Subcutaneous abdominal adipose tissue (tissue), 5 donors: Measurements from ENCODE around the gene PIMREG.

Experiments
- H3K27ac ChIP-seq: one replicate; pipeline ENCODE4 v1.7.0; 2013; ENCODE audit warnings: low read depth, mild to moderate bottlenecking, inconsistent platforms, low read length, moderate library complexity
- H3K27me3 ChIP-seq, 5 donors: one replicate each; pipeline ENCODE4 v1.7.0; 2013; ENCODE audit warnings: low read length in 5 of 5, inconsistent platforms in 1 of 5; ENCODE audit not compliant: control insufficient read depth in 5 of 5, insufficient read depth in 4 of 5
- H3K36me3 ChIP-seq, 5 donors: one replicate each; pipeline ENCODE4 v1.7.0; 2013; ENCODE audit warnings: low read length in 5 of 5; ENCODE audit not compliant: control insufficient read depth in 5 of 5, insufficient read depth in 5 of 5
- H3K4me1 ChIP-seq, 5 donors: one replicate each; pipeline ENCODE4 v1.7.0; 2013; ENCODE audit warnings: low read length in 5 of 5, mild to moderate bottlenecking in 3 of 5, moderate library complexity in 1 of 5; ENCODE audit not compliant: control insufficient read depth in 5 of 5, insufficient read depth in 5 of 5
- H3K4me3 ChIP-seq, 5 donors: one replicate each; pipeline ENCODE4 v1.7.0; 2013; ENCODE audit warnings: low read length in 5 of 5, low read depth in 1 of 5
- H3K9ac ChIP-seq, 5 donors: one replicate each; pipeline ENCODE4 v1.7.0; 2013; ENCODE audit warnings: low read length in 5 of 5, mild to moderate bottlenecking in 4 of 5, moderate library complexity in 3 of 5
- H3K9me3 ChIP-seq, 5 donors: one replicate each; pipeline ENCODE4 v1.7.0; 2013; ENCODE audit warnings: low read length in 5 of 5; ENCODE audit not compliant: control insufficient read depth in 5 of 5
- donor health status: healthy.
- donor health status: healthy.
- donor health status: healthy.
- donor health status: healthy.
- donor health status: healthy.

Gene PIMREG

DNA sequence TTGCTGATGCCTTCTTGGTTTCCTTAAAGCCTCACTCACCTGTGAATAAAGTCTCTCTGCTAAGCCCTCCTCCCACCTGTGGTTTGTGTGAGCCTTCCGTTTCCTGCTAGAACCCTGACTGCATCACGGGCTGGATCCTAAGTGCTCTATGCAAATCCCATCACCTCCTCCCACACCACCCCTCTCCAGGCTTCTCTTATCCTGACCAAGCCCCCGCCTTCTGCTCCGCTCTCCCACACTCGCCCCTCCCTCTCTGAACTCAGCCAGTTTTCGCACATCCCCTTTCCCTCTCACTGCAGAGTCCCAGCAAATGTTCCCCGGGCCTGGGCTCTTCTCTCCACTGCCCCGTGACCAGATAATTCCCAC lies 51.8 kb downstream of the PIMREG start:
- Histone ChIP-seq H3K9me3 (no peaks in the 10 kb centered on the region), H3K9ac (no peak overlapping the region), H3K36me3 (no peaks in the 10 kb centered on the region), H3K27ac (no peak overlapping the region), H3K4me1 (peaks cover 0 to 24% (median 8%) of the 10 kb centered on the region in 5 donors), H3K4me3 (no peak overlapping the region), H3K27me3 (peaks cover 5 to 27% (median 26%) of the 10 kb centered on the region in 5 donors)

DNA sequence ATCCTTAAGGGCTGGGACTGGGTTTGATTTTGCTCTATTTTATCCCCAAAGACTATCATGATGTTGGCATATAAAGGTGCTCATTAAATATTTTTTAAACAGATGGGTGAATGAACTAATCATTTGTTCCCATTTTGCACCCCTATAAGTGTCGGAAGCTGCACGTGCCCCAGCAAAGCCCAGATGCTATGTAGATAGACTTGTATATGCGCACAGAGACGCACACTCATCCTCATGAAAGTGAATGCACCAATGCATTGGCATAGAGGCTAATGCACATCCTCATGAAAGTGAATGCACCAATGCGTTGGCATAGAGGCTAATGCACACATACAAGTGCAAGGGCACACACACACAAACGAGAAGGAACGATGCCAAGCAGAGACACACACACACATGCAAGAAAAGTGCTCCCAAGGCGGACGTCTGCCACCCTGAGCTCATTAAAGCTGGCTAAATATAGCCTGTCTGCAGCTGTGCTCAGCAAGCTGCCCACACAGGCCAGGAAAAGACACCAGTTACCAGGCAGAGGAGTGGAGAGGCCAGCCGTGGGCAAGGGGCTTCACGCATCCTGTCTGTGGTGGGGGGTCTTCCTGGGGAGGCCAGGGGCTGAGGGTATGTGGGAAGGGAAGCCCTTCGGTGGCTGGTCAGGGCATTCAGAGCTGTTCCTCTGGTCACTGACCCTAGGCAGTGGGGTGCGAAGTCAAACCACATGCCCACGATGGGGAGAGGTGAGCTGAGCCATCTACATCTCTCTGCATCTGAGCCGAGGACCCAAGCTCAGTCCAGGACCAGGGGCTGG lies 52.6 kb downstream of the PIMREG start:
- Histone ChIP-seq H3K27ac (no peak overlapping the region), H3K9ac (no peak overlapping the region), H3K4me3 (no peak overlapping the region), H3K27me3 (peaks cover 5 to 27% (median 26%) of the 10 kb centered on the region in 5 donors), H3K4me1 (peaks cover 0 to 24% (median 8%) of the 10 kb centered on the region in 5 donors), H3K36me3 (no peaks in the 10 kb centered on the region), H3K9me3 (no peaks in the 10 kb centered on the region)

DNA sequence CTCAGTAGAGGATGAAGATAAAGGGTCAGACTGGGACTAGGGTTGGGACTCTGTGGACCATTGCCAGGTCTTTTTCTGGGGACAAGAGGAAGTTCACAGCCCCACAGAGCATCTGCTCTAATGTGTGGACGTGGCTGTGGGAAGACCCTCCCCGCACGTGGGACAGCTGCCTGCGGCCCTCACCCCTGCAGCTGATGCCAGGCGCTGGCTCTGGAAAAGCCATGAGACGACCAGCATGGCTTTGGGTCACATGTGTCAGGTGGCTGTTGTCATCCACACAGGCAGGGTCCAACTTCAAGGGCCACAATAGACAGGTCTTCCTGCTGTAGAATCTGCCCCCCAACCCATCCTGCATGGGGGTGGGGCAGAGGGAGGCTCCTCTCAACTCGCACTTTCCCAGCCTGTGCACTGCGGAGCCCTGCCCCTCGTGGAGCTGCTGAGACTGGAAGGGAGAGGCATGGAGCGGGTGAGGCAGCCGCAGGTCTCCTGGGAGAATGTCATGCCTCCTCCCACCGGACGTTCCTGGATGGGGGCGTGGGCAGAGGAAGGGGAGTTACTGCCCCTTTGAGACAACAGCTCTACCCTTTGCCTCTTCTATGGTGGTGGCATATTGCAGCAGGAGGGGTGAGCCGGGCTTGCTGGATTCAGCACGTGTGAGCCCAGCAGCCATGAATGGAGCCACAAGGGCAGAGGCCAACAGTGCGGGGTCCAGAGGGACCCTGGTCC lies 53.4 kb downstream of the PIMREG start:
- no peak overlapping the region for H3K4me3 ChIP-seq
- H3K27ac ChIP-seq, result no peak overlapping the region
- peaks cover 5 to 27% (median 26%) of the 10 kb centered on the region in 5 donors for H3K27me3 ChIP-seq
- H3K4me1 ChIP-seq, result peaks cover 0 to 24% (median 8%) of the 10 kb centered on the region in 5 donors
- no peak overlapping the region for H3K9ac ChIP-seq
- no peaks in the 10 kb centered on the region for H3K9me3 ChIP-seq
- no peaks in the 10 kb centered on the region for H3K36me3 ChIP-seq

DNA sequence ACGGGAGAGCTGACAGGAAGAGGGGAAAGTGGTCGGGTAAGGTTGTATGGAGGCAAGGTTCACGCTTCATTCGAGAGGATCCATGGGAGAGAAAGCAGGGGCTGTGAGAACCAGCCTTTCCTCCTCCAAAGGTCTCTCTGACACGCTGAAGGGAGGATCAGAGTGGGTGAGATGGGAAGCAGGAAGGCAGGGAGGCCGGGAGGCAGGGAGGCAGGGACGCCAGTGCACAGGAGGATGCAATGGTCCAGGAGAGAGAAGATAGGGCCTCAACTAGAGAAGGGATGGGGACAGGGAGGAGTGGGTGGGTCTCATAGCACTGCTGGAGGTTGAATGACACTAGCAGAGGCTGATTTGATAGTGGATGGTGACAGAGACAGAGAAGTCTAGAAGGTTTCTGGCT lies 54.1 kb downstream of the PIMREG start:
- Histone ChIP-seq H3K9me3 (no peaks in the 10 kb centered on the region), H3K9ac (no peak overlapping the region), H3K36me3 (no peaks in the 10 kb centered on the region), H3K4me1 (peaks cover 0 to 24% (median 8%) of the 10 kb centered on the region in 5 donors), H3K27ac (no peak overlapping the region), H3K27me3 (peaks cover 5 to 27% (median 26%) of the 10 kb centered on the region in 5 donors), H3K4me3 (no peak overlapping the region)

DNA sequence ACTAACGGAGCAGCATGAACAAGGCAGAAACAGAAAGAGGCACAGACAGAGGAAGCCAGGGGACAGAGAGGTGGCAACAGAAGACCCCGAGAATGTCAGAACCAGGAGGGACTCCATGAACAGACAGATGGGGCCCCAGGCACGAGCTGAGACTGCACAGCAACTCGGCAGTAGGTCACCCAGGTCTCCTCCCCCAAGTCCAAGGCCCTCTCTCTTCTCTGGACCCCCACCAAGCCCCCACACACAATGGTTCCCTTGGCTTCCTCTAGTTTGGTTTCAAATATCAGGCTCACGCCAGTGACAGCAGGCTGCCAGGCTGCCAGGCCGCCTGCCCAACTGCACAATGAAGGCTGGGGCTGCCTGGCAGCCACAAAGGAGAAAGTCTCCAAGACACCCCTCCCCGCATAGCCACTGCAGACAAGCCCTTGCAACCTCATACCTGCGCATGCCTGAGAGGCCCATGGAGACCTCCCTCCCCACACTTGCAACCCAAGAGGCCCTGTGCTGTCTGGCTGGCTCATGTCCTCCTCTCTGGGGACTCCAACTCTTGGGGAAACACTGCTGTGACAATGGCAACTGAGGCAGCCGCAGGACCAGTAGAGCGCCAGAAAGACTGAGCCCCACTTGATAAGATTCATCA lies 54.8 kb downstream of the PIMREG start:
- Histone ChIP-seq H3K4me1 (peaks cover 0 to 24% (median 8%) of the 10 kb centered on the region in 5 donors), H3K27ac (no peak overlapping the region), H3K9ac (no peak overlapping the region), H3K9me3 (no peaks in the 10 kb centered on the region), H3K27me3 (peaks cover 5 to 27% (median 26%) of the 10 kb centered on the region in 5 donors), H3K4me3 (no peak overlapping the region), H3K36me3 (no peaks in the 10 kb centered on the region)
